Measurements from ENCODE around the gene INF2. TPM values are rescaled to one million over a fixed set of nuclear protein-coding genes. Genes with fewer than 3 reads are reported as not detected.

Gene INF2
- total RNA-seq, 1 experiment from 2014 or later = 70.8 TPM

GRCh38 chr14:104718871-104719270, 29.5 kb downstream of the INF2 start:
- Histone ChIP-seq H3K4me3 (ENCODE audit: low read depth, low read length) (no peak overlapping the region), H3K27me3 (replicated peaks; ENCODE audit: control insufficient read depth, insufficient read depth, low read length) (no peaks in the 10 kb centered on the region), H3K36me3 (ENCODE audit: control insufficient read depth, insufficient read depth, low read length) (no peaks in the 10 kb centered on the region), H3K4me1 (peaks cover 8% of the 10 kb centered on the region), H3K9me3 (no peaks in the 10 kb centered on the region)
- H3K36me3 Mint-ChIP-seq (ENCODE audit: insufficient read depth, unreplicated experiment) = no peaks in the 10 kb centered on the region
- DNase-seq = no peak
- intact Hi-C loops (cut with micrococcal nuclease; ENCODE audit: unreplicated experiment) = no loop called here
- no TSS peak for BruUV-seq (replicated peaks)
- TF ChIP-seq, protein P1, sequence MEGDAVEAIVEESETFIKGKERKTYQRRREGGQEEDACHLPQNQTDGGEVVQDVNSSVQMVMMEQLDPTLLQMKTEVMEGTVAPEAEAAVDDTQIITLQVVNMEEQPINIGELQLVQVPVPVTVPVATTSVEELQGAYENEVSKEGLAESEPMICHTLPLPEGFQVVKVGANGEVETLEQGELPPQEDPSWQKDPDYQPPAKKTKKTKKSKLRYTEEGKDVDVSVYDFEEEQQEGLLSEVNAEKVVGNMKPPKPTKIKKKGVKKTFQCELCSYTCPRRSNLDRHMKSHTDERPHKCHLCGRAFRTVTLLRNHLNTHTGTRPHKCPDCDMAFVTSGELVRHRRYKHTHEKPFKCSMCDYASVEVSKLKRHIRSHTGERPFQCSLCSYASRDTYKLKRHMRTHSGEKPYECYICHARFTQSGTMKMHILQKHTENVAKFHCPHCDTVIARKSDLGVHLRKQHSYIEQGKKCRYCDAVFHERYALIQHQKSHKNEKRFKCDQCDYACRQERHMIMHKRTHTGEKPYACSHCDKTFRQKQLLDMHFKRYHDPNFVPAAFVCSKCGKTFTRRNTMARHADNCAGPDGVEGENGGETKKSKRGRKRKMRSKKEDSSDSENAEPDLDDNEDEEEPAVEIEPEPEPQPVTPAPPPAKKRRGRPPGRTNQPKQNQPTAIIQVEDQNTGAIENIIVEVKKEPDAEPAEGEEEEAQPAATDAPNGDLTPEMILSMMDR (IDR thresholded peaks at IDR 0.05; ENCODE audit: insufficient read depth in 1 of 2, low read depth in 1 of 2, low read length in 1 of 2, severe bottlenecking in 1 of 2, unreplicated experiment in 1 of 2) = no peak
- no peaks in the 10 kb centered on the region for H3K9me3 Mint-ChIP-seq (ENCODE audit: unreplicated experiment)
- no peak overlapping the region for H3K4me3 Mint-ChIP-seq (ENCODE audit: unreplicated experiment)
- H3K27ac Mint-ChIP-seq (ENCODE audit: unreplicated experiment) = no peak overlapping the region
- POLR2A ChIA-PET = no interaction called here
- no peaks in the 10 kb centered on the region for H3K4me1 Mint-ChIP-seq (ENCODE audit: low read depth, unreplicated experiment)
- no peaks in the 10 kb centered on the region for H3K27me3 Mint-ChIP-seq (ENCODE audit: insufficient read depth, unreplicated experiment)
- CTCF ChIA-PET = no interaction called here

DNA sequence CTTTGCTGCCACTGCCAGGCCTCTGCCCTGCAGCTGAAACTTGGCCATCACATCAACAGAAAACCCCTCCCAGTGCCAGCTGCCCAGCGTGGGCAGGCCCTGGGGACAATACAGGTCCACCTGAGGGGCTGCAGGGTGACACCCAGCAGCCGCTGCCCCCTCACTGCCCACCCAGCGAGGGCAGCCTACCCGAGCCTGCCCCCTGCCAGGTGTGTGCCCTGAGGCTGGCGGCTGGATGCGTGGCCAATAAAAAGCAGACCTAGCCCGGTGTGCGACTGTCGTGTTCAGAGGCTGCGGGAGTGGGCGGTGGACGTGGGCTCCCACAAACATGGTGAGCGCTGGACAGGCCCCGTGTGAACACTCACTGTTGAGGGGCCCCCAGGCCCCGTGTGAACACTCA, 29.9 kb downstream of the INF2 start:
- ChIA-PET CTCF (no interaction called here), POLR2A (no interaction called here)
- H3K9me3 Mint-ChIP-seq (ENCODE audit: unreplicated experiment) = no peaks in the 10 kb centered on the region
- Histone ChIP-seq H3K4me3 (ENCODE audit: low read depth, low read length) (no peak overlapping the region), H3K9me3 (no peaks in the 10 kb centered on the region), H3K27me3 (replicated peaks; ENCODE audit: control insufficient read depth, insufficient read depth, low read length) (no peaks in the 10 kb centered on the region), H3K4me1 (peaks cover 8% of the 10 kb centered on the region), H3K36me3 (ENCODE audit: control insufficient read depth, insufficient read depth, low read length) (no peaks in the 10 kb centered on the region)
- H3K4me3 Mint-ChIP-seq (ENCODE audit: unreplicated experiment) = no peak overlapping the region
- H3K27me3 Mint-ChIP-seq (ENCODE audit: insufficient read depth, unreplicated experiment) = no peaks in the 10 kb centered on the region
- intact Hi-C loops (cut with micrococcal nuclease; ENCODE audit: unreplicated experiment) = no loop called here
- no peak overlapping the region for H3K27ac Mint-ChIP-seq (ENCODE audit: unreplicated experiment)
- TF ChIP-seq, protein P1 (IDR thresholded peaks at IDR 0.05; ENCODE audit: insufficient read depth in 1 of 2, low read depth in 1 of 2, low read length in 1 of 2, severe bottlenecking in 1 of 2, unreplicated experiment in 1 of 2) = no peak
- no peaks in the 10 kb centered on the region for H3K4me1 Mint-ChIP-seq (ENCODE audit: low read depth, unreplicated experiment)
- H3K36me3 Mint-ChIP-seq (ENCODE audit: insufficient read depth, unreplicated experiment) = no peaks in the 10 kb centered on the region
- no TSS peak for BruUV-seq (replicated peaks)
- DNase-seq = no peak

DNA sequence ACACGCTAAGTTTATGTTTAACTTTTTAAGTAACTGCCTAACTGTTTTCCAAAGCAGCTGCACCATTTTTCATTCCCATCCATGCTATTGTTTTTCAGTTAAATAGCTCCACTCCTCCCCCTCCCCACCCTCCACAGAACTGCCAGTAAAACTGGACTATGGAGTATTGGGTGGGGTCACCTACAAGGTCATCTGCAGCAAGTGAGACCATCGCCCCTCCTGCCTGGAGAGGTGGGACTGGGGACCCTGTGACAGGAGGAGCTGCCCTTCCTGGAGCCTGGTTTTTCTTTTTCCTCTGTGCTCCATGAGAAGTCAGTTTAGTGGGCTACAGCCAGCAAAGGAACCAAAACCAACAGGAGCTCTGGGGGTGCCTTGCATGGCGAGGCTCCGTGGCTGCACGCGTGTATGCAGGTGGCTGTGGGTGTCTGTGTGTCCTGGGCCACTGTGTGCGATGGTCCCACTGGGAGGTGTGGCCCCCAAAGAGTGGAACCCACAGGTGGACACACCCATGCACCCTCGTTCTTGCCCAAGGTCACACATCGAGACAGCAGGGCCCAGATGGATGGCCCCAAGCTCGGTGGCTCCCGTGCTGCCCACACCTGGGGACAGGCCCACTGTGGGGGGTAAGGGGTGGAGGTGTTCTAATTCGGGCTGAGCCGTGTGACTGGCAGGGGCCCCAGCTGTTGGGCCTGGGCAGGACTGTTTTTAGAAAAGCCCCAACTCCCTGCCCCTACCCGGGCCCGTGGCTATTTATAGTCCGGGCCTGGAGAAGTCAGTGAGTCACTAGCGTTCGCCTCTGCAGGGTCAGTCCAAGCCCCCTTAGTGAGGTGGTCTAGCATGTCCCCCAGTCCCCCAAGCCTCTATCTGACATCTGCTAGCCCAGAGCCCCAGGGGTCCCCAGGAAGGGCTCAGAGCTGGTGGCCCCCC, 32.4 kb downstream of the INF2 start:
- Mint-ChIP-seq H3K36me3 (ENCODE audit: insufficient read depth, unreplicated experiment) (no peaks in the 10 kb centered on the region), H3K4me1 (ENCODE audit: low read depth, unreplicated experiment) (no peaks in the 10 kb centered on the region), H3K27me3 (ENCODE audit: insufficient read depth, unreplicated experiment) (no peaks in the 10 kb centered on the region), H3K27ac (ENCODE audit: unreplicated experiment) (no peak overlapping the region), H3K9me3 (ENCODE audit: unreplicated experiment) (no peaks in the 10 kb centered on the region), H3K4me3 (ENCODE audit: unreplicated experiment) (no peak overlapping the region)
- Histone ChIP-seq H3K4me1 (peaks cover 12% of the 10 kb centered on the region), H3K9me3 (no peaks in the 10 kb centered on the region), H3K4me3 (ENCODE audit: low read depth, low read length) (no peak overlapping the region), H3K27me3 (replicated peaks; ENCODE audit: control insufficient read depth, insufficient read depth, low read length) (no peaks in the 10 kb centered on the region), H3K36me3 (ENCODE audit: control insufficient read depth, insufficient read depth, low read length) (no peaks in the 10 kb centered on the region)
- intact Hi-C loops (cut with micrococcal nuclease; ENCODE audit: unreplicated experiment) = no loop called here
- ChIA-PET POLR2A (no interaction called here), CTCF (interaction anchor here (1.6 kb wide), 1 partner anchor 31 kb away, joined by 5 read pairs; the partner anchor contains the start of gene SIVA1)
- TF ChIP-seq, protein P1 (IDR thresholded peaks at IDR 0.05; ENCODE audit: insufficient read depth in 1 of 2, low read depth in 1 of 2, low read length in 1 of 2, severe bottlenecking in 1 of 2, unreplicated experiment in 1 of 2) = no peak
- no peak for DNase-seq
- no TSS peak for BruUV-seq (replicated peaks)
